ENCODE measurements around the gene BPIFB4. TPM values are rescaled to one million over a fixed set of nuclear protein-coding genes. Genes with fewer than 3 reads are reported as not detected.

Gene BPIFB4
- total RNA-seq, 2 experiments from 2014 or later = not detected

DNA sequence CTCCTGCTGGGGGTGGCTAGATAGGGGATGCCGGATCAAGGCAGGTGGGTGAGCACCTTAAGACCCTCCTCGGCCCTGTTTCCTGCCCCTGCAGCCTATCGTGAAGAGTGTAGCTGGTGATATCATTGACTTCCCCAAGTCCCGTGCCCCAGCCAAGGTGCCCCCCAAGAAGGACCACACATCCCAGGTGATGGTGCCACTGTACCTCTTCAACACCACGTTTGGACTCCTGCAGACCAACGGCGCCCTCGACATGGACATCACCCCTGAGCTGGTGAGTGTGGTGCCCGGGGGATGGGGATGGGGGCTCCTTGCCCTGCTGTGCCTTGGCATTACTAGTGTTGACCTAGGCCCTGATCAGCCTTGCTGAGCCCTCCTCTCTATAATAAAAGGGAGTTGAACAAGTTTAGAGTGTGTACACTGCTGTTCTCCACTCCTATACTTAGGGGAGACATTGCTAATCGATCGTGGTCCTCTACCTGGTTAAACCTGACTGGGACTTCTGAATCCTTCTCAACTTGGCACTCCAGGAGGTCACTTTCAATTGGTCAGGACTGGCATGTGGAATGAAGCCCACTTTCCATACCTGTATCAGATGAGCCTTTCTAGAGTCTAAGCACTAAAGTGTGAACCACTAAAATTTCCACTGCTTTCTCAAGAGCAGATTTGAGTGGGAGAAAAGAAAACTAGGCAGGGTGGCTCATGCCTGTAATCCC, 14.7 kb upstream of the BPIFB4 start:
- H3K27me3 Mint-ChIP-seq = no peaks in the 10 kb centered on the region
- ChIA-PET POLR2A (no interaction called here), CTCF (no interaction called here)
- Histone ChIP-seq H3K27me3 (ENCODE audit: control insufficient read depth in 1 of 2, insufficient read depth in 2 of 2, low read length in 2 of 2) (no peaks in the 10 kb centered on the region), H3K4me3 (ENCODE audit: low read length) (no peak overlapping the region), H3K4me1 (ENCODE audit: insufficient read depth, low read length) (peaks cover 6% of the 10 kb centered on the region), H3K9me3 (ENCODE audit: control insufficient read depth in 1 of 2, insufficient read depth in 1 of 2, low read length in 2 of 2) (no peaks in the 10 kb centered on the region), H3K27ac (ENCODE audit: low read depth in 1 of 2, low read length in 2 of 2) (no peak overlapping the region), H3K36me3 (ENCODE audit: insufficient read depth, low read length) (no peaks in the 10 kb centered on the region)
- ATAC-seq (ENCODE audit: poor library complexity) (no peak), DNase-seq (no peak)
- intact Hi-C loops (cut with DNase I, micrococcal nuclease) = no loop called here
- no peak overlapping the region for H3K27ac Mint-ChIP-seq
- no peaks in the 10 kb centered on the region for H3K36me3 Mint-ChIP-seq (ENCODE audit: low read depth)
- H3K4me1 Mint-ChIP-seq (ENCODE audit: low read depth) = peaks cover 15% of the 10 kb centered on the region
- H3K4me3 Mint-ChIP-seq = no peak overlapping the region
- H3K9me3 Mint-ChIP-seq = no peaks in the 10 kb centered on the region
- TF ChIP-seq, protein P1, sequence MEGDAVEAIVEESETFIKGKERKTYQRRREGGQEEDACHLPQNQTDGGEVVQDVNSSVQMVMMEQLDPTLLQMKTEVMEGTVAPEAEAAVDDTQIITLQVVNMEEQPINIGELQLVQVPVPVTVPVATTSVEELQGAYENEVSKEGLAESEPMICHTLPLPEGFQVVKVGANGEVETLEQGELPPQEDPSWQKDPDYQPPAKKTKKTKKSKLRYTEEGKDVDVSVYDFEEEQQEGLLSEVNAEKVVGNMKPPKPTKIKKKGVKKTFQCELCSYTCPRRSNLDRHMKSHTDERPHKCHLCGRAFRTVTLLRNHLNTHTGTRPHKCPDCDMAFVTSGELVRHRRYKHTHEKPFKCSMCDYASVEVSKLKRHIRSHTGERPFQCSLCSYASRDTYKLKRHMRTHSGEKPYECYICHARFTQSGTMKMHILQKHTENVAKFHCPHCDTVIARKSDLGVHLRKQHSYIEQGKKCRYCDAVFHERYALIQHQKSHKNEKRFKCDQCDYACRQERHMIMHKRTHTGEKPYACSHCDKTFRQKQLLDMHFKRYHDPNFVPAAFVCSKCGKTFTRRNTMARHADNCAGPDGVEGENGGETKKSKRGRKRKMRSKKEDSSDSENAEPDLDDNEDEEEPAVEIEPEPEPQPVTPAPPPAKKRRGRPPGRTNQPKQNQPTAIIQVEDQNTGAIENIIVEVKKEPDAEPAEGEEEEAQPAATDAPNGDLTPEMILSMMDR (IDR thresholded peaks at IDR 0.05) = no peak

DNA sequence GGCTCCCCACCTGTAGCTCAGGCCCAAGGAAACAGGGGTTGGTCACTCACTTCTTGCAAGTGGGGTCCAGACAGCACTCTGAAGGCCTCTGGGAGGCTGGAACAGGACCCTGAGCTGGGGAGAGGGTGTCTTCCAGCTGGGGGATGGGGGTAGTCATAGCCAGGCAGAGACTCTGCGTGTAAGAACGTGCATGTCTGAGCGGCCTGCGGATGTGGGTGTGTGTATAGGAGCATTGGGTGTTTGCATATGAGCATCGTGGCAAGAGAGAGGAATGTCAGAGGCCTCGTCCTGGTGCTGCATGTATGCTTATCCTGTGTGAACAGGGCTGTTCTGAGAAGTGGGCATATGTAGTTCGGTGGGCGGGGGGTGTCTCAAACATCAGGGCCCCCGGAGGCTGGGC, 13.7 kb upstream of the BPIFB4 start:
- H3K9me3 ChIP-seq (ENCODE audit: control insufficient read depth in 1 of 2, insufficient read depth in 1 of 2, low read length in 2 of 2) = no peaks in the 10 kb centered on the region
- H3K27ac ChIP-seq (ENCODE audit: low read depth in 1 of 2, low read length in 2 of 2) = no peak overlapping the region
- H3K4me1 Mint-ChIP-seq (ENCODE audit: low read depth) = peaks cover 22% of the 10 kb centered on the region
- H3K27ac Mint-ChIP-seq = no peak overlapping the region
- H3K4me3 Mint-ChIP-seq = no peak overlapping the region
- POLR2A ChIA-PET = no interaction called here
- H3K36me3 Mint-ChIP-seq (ENCODE audit: low read depth) = no peaks in the 10 kb centered on the region
- no peak for DNase-seq
- H3K9me3 Mint-ChIP-seq = no peaks in the 10 kb centered on the region
- intact Hi-C loops (cut with DNase I, micrococcal nuclease) = no loop called here
- H3K27me3 ChIP-seq (ENCODE audit: control insufficient read depth in 1 of 2, insufficient read depth in 2 of 2, low read length in 2 of 2) = no peaks in the 10 kb centered on the region
- no peak overlapping the region for H3K4me3 ChIP-seq (ENCODE audit: low read length)
- ATAC-seq (ENCODE audit: poor library complexity) = no peak
- no peaks in the 10 kb centered on the region for H3K27me3 Mint-ChIP-seq
- H3K4me1 ChIP-seq (ENCODE audit: insufficient read depth, low read length) = peaks cover 9% of the 10 kb centered on the region
- TF ChIP-seq, protein P1 (IDR thresholded peaks at IDR 0.05) = no peak
- H3K36me3 ChIP-seq (ENCODE audit: insufficient read depth, low read length) = no peaks in the 10 kb centered on the region
- CTCF ChIA-PET = no interaction called here

GRCh38 chr20:33067806-33068205, 11.6 kb upstream of the BPIFB4 start:
- H3K27ac ChIP-seq (ENCODE audit: low read depth in 1 of 2, low read length in 2 of 2) = no peak overlapping the region
- H3K4me3 Mint-ChIP-seq = no peak overlapping the region
- no peaks in the 10 kb centered on the region for H3K27me3 Mint-ChIP-seq
- TF ChIP-seq, protein P1 (IDR thresholded peaks at IDR 0.05) = no peak
- peaks cover 22% of the 10 kb centered on the region for H3K4me1 Mint-ChIP-seq (ENCODE audit: low read depth)
- intact Hi-C loops (cut with DNase I, micrococcal nuclease) = no loop called here
- ATAC-seq (ENCODE audit: poor library complexity) (no peak), DNase-seq (no peak)
- no peaks in the 10 kb centered on the region for H3K27me3 ChIP-seq (ENCODE audit: control insufficient read depth in 1 of 2, insufficient read depth in 2 of 2, low read length in 2 of 2)
- H3K4me3 ChIP-seq (ENCODE audit: low read length) = no peak overlapping the region
- CTCF ChIA-PET = no interaction called here
- no peaks in the 10 kb centered on the region for H3K36me3 ChIP-seq (ENCODE audit: insufficient read depth, low read length)
- no peaks in the 10 kb centered on the region for H3K9me3 Mint-ChIP-seq
- H3K36me3 Mint-ChIP-seq (ENCODE audit: low read depth) = no peaks in the 10 kb centered on the region
- POLR2A ChIA-PET = no interaction called here
- peaks cover 9% of the 10 kb centered on the region for H3K4me1 ChIP-seq (ENCODE audit: insufficient read depth, low read length)
- H3K9me3 ChIP-seq (ENCODE audit: control insufficient read depth in 1 of 2, insufficient read depth in 1 of 2, low read length in 2 of 2) = no peaks in the 10 kb centered on the region
- H3K27ac Mint-ChIP-seq = no peak overlapping the region

Measured in CD4-positive, alpha-beta T cell (primary cell).